Activated CD4-positive, CD25-positive, alpha-beta regulatory T cell treated with anti-CD3 and anti-CD28 coated beads, Interleukin-2, amount 50 U/mL, for 16 hours (primary cell): ENCODE data around the gene BLM.
"Not testable (repeated sequence)": the region's sequence is repeated elsewhere in the genome, so short reads cannot be mapped to it uniquely, and the experiment has no call there.

ENCODE experiments used
- DNase-seq: peaks from one replicate; pipeline ENCODE4 v3.0.0-alpha.2; 2020; ENCODE audit warnings: low read depth, low spot score

Gene BLM

DNA sequence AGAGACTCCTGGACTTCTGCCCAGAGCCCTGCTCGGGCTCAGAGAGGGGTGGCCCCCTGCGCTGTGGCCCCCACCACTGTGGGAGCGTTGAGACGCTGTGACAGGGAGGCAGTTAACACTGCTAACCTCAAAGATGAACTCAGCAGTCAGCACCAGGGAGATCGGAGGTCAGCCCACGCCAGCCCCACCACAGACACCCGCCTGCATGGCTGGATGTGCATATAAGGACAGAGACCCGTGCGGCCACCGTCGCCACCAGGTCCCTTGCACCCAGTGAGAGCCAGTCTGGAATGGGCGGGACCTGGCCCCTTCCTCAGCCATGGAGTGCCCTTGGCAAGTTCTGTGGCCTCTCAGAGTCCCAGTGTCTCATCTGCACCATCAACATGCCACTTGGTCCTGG lies 102.7 kb downstream of the BLM start:
- no peak for DNase-seq

DNA sequence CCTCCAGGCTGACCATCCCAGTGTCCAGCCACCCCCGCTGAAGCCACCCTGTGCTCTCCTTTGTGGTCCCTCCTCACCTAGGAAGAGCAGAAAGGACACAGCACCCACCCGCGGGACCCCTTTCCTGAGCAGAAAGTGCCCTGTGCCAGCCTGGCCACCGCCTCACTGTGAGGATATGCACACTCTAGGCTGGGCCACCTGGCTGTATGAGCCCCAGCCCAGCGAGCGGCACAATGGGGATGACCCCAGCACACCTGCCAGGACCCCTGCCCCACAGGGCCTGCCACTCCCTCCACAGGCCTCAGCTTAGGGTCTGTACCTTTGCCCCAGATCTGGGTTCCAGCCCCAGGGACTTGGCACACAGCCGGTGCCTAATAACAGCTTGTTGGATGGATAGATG lies 103.3 kb downstream of the BLM start:
- DNase-seq = no peak

DNA sequence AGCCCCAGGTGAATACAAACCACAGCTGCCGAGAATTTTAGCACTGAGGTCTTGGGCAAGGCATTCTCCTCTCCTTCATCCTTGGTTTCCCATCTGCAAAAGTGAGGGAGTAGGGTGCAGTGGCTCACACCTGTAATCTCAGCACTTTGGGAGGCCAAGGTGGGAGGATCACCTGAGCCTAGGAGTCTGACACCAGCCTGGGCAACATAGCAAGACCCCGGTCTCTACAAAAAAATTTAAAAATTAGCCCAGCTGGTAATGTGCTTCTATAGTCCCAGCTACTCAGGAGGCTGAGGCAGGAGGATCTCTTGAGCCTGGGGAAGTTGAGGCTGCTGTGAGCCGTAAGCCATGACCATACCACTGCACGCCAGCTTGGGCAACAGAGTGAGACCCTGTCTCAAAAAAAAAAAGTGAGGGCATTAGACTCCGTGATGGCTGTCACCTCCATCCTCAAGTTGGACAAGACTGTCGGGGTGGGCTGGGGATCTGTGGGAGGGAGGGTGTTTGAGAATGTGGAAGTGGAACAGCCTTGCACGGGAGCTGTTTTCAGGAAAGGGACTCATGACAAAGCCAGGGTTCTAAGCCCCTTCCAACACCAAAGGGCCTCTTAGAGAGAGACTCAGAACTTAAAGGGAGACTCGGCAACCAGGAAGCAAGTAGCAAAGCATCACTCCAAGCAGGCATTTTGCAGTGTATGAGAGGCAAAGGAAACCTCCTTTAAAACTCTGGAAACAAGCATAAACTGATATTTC lies 105.2 kb downstream of the BLM start:
- no peak for DNase-seq

DNA sequence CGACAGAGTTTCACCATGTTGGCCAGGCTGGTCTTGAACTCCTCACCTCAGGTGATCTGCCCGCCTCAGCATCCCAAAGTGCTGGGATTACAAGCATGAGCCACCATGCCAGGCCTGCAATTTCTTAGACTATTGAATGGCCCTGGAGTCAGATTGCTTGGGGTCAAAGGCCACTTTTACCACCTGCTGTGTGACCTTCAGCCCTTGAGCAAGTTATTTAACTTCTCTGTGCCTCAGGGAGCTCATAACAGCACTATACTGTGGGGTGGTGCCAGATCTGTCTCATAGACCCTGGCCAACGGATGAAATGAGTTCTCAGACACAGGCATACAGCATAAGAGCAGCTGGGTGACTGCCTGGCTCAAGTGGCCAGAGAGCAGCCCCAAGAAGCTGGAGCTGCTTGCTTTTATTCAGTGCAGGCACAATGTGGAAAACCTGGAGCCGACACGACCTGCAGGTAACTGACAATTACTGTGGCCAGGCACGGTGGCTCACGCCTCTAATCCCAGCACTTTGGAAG lies 106.4 kb downstream of the BLM start:
- DNase-seq = no peak

DNA sequence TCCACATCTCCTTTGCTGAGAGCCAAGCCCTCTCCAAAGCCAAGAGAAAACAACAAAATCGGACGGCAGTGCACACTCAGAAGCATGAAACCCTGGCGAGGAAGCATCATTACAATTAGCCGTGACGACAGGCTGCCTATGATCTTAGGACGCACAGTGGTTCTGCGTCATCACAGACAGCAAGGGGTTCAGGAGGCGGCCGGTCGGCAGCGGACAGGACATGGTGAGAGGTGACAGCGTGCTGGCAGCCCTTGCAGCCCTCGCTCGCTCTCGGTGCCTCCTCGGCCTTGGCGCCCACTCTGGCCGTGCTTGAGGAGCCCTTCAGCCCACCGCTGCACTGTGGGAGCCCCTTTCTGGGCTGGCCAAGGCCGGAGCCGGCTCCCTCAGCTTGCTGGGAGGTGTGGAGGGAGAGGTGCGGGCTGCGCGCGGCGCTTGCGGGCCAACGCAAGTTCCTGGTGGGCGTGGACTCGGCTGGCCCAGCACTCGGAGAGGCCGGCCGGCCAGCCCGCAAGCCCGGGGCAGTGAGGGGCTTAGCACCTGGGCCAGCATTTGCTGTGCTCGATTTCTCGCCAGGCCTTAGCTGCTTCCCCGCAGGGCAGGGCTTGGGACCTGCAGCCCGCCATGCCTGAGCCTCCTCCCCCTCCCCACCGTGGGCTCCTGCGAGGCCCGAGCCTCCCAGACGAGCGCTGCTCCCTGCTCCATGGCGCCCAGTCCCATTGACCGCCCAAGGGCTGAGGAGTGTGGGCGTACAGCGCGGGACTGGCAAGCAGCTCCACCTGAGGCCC lies 108.2 kb downstream of the BLM start:
- not testable (repeated sequence) for DNase-seq

DNA sequence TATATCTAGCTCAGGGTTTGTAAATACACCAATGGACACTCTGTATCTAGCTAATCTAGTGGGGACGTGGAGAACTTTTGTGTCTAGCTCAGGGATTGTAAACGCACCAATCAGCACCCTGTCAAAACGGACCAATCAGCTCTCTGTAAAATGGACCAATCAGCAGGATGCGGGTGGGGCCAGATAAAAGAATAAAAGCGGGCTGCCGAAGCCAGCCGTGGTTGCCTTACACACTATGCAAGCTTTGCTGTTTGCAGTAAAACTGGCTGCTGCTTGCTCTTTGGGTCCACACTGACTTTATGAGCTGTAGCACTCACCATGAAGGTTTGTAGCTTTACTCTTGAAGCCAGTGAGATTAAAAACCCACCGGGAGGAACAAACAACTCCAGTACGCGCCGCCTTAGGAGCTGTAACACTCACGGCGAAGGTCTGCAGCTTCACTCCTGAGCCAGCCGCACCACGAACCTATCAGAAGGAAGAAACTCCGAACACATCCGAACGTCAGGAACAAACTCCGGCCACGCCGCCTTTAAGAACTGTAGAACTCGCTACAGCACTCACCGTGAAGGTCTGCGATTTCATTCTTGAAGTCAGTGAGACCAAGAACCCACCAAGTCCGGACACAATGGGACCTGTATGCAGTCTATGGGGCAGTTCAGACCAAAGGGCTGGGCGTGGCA lies 109.2 kb downstream of the BLM start:
- not testable (repeated sequence) for DNase-seq

DNA sequence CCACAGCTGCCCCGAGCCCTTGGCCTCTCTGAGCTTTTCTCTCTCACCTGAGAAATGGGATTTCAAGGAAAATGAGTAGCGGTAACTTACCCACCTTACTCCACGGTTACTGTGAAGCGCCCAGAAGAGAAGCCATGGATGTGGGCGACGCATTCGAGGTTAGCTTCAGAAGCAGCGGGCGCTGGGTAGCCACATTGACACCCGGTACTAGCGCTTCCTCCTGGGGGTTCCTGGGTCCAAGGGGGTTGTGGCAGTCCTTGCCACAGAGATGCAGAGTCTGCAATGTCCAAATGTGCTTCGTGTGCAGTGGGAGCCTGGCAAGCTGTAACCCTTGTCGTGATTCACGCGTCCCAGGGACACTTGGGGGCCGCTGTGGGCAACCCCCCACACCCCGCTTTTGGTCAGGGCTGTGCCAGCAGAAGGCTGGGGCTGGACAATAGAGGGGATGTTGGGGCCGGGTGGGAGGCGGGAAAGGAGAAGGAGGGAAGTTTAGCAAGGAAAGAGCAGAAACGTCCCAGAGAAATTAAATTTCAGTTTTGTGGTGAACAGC lies 109.8 kb downstream of the BLM start:
- DNase-seq = no peak

DNA sequence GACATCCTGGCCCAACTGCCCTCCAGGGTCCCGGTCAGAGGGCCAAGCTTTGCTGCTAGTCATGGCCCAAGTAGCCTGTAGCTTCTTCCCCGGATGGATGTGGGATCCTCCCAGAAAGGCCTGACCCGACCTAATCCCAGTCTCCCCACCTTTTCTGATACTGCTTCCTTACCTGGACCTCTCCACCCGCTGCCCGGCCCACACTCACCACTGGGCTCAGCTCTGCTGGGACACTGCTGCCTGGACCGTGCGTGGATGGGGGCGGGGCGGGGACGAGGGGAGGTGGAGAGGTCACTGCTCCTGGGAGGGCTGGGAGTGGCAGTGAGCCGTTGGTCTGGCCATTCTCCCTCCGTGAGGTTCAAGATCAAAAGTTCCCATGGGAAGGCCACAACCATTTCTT lies 111.0 kb downstream of the BLM start:
- DNase-seq = no peak

DNA sequence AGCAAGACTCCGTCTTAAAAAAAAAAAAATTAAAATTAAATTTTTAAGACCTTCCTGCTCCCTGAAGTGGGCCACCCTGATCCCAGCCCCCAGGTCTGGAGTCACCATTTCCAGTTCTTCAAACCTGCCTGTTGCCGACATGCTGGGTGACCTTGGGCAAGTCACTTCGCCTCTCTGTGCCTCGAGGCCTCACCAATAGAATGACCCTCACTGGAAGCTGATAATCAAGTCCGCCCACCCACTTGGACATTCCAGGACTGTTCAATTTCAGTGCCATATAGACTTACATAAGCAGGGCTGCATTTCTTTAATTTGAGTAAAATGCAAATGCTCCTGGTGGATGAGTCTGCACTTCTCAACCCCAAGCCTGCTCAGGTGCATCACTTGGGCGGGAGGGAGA lies 112.0 kb downstream of the BLM start:
- no peak for DNase-seq

DNA sequence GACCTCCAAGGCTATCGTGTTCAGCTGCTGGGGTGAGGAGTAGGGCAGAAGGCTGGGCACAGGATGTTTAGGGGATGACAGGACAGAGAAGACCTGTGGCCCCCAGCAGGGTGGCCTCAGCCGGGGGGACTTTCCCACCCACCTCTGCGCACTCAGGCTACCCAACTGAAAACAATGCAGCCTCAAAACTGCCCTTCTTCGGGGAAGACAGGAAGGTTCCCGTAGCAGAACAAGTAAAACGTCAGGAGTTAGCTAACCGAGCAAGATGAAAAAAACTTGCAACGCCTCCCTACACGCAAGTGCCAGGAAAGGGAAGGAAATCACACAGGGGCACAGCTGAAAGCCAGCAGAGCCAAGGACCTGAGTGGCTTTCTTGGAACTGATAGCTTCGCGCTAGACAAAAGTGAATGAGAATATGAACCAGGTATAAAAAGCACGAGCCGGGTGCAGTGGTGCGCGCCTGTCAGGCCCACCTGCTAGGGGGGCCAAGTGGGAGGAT lies 112.8 kb downstream of the BLM start:
- DNase-seq = no peak

DNA sequence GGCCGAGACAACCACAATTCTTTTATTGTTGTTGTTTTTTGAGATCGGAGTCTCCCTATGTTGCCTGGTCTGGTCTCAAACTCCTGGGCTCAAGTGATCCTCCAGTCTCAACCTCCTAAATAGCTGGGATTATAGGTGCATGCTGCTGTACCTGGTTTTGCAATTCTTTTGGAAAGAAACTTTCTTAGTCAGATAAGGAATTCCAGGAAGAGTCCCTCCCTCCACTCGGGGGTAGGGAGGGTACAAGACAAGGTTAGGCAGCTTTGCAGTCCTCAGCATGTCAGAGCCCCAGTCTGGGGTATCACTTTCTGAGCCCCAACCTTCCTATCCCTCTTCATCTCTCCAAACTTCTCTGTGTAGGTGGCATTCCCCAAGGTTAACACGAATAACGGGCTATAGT lies 117.5 kb downstream of the BLM start:
- no peak for DNase-seq

DNA sequence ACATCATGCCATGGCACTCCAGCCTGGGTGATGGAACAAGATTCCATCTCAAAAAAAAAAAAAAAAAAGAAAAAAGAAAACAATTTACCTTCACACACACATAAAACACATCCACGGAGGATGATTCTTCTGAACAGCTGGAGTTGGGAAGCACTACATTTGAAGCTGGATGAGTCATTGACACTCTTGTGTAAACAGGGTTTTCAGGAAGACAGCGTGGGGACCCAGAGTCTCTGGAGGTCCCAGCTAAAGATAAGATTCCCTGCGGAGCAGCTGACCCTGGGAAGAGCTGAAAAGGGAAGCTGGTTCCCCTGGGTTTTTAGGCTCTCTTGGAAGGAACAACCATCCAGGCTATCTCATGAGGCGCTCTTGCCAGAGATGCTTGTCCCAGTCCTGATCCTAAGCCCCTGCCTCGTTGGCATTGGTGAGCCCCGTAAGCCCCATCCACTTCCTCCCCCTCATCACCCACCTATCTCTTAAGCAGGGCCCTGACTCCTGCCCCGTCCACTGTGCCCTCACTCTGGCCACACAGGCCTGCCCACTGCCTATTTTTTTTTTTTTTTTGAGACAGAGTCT lies 119.2 kb downstream of the BLM start:
- DNase-seq = no peak

DNA sequence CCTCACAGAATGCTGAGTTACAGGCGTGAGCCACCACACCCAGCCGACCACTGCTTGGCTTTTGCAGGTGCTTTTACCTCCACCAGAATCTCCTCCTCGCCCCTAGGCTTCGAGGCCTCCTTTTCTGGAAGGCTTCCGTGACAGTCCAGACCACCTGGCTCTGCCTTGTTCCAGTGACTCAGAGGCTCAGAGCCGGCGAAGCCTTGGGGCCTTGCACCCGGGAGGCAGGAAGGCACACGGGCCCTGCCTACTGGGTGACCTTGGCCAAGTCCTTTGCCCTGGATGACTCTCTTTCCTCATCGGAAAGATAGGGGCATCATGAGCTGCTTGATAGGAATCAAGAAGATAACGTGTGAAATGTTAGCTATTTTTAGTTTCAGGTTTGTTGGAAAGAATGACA lies 119.9 kb downstream of the BLM start:
- no peak for DNase-seq

DNA sequence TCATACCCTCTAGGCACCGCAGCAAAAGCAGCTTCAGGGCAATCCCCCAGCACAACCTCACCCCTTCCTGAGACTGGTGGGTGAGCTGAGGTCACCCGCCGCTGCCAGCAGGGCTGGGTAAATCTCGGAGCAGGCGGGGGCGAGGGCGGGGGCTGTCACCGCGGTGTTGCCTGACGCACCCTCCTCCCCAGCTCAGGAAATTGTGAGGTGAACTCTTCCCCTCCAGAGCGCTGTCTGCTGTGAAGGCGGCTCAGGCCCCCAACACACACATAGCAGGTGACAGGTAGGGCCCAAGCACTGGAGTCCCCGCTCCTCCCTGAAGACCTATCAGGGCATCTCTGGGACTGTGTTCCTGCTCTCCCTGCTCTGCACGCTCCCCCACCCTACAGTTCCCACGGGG lies 121.0 kb downstream of the BLM start:
- DNase-seq = peak; percentile 59

DNA sequence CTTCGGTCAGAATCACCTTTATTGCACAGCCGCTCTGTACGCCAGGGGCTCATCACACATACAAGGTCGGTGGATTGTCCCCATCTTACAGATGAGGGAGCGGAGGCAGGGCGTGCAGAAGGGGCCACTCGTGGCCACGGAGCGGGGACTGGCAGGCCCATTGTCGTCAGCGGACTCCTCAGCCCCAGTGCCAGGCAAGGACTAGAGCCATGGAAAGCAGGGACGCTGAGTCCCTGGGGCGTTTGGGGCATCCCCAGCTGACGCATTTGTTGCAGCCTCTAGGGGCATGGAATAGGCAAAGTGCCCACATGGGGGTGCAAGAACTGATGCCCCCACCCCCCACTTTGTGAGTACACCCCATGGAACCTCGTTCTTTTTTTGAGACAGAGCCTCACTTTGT lies 121.4 kb downstream of the BLM start:
- no peak for DNase-seq

DNA sequence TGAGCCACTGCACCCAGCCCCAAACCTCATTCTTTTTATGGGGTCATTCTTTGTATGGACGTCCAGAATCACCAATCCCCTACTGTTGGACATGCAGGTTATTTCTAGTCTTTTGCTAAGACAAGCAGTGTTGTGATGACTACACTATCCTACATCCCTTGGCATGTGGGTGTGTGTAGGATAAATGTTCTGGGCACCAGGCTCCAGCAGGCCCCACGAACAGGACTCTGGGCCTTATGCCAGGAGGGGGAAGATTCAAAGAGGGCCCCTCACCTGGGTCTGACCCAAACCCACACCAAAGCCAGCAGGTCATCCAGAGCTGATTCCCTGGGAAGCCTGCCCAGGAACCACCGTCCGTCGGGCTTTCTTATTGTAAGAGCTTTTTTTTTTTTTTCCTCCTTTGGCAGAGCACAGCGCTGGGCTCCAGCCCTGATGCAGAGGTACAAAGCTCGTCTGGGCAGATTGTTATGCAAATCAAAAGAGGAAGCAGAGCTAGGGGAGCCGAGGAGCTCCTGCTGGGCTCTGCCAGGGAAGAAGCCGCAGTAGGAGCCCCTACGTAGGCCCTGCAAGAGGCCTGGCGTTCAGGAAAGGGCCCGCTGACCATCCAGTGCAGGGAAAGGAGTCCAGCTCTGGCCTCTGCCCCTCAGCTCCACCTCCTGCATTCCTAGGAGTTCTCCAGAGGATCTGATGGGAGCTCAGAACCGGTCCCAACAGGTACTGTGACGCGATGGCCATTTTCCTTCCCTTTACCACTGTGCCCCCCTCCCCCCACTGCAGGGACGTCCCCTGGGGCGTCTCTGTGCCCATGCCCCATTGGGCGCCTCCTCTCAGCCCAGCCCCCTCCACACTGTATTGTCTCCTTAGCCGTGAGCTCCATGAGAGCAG lies 122.3 kb downstream of the BLM start:
- DNase-seq = no peak

DNA sequence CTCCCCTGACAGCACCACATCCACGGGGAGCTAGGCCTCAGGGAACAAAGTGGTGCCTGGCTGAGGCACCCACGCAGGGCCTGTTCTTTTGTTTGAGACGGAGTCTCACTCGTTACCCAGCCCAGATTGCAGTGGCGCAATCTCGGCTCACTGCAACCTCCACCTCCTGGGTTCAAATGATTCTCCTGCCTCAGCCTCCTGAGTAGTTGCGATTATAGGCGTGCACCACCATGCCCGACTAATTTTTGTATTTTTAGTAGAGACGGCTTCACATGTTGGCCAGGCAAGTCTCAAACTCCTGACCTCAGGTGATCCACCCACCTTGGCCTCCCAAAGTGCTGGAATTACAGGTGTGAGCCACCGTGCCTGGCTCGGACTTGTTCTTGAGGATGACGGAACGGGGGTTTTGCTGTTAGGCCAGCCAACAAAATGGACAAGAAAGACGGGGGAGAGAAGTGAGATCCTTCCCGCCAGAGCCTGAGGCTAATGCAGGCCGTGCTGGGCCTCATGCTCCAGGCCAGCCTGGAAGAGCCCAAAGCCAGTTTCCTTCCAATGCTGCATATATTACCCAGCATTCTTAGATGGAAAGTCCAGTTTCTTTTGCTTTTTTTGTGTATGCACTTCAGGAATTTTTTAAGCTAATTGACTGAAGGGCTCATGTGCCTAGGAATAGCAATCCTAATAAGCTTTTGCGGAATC lies 123.2 kb downstream of the BLM start:
- no peak for DNase-seq

DNA sequence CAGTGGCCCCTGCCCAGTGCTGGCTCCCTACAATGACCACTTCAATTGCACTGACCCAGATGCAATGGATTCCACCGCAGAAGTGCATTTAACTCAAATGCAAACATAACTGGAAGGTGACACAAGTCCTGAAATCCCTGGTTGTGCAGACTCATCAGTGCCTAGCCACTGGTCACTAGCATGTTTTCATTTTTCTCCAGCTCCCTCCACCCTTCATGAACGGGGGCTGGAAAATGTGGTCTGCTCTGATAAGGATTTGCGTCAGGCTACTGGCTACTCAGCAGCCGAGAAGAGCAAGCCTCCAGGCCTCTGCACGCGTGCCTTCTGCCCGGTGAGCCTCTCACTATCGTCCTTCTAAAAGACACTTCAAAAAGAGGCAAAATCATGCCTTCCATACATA lies 123.8 kb downstream of the BLM start:
- DNase-seq = no peak

DNA sequence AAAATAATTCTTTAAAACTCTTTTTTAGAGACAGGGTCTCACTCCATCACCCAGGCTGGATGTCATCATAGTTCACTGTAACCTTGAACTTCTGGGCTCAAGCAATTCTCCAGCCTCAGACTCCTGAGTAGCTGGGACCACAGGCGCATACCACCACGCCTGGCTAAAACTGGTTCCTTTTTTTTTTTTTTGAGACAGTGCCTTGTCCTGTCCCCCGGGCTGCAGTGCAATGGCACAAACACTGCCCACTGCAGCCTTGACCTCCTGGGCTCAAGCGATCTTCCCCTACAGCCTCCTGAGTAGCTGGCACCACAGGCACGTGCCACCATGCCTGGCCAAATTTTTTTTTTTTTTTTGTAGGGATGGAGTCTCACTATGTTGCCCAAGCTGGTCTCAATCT lies 127.5 kb downstream of the BLM start:
- DNase-seq = no peak
